C4-2B (cell line): ENCODE results near the gene TMIGD1.

Experiments used
- H3K27ac ChIP-seq: fragments of 450-650 bp; 2 replicates; pipeline ENCODE4 v1.5.1; 2017
- ZFX ChIP-seq: fragments of 450-650 bp; IDR thresholded peaks from 2 replicates; pipeline ENCODE4 v1.6.1; 2017
- TF ChIP-seq, protein P1 (sequence below): fragments of 450-650 bp; conservative IDR thresholded peaks from 2 replicates; pipeline ENCODE4 v1.5.1; 2017; ENCODE audit warnings: mild to moderate bottlenecking

TMIGD1 gene

DNA sequence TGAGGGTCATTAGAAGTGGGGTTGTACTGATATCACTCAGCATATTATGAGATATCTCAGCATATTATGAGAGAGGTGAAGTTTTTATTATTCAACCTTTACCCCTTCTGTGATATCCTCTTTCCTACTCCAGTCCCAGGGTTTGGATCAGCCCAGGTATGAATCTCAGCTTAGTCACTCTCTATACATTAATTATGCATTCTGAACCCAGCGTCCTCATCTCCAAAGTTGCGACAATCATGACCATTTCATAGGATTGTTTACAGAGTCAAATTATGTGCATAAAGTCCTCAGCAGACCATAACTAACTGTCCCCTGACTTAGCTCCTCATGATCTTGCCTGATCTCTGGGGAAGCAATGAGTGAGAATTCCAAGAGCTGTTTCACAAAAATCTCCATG lies 21.6 kb downstream of the TMIGD1 start:
- H3K27ac ChIP-seq: no peak overlapping the region
- no peak for TF ChIP-seq ZFX
- TF ChIP-seq, protein P1, sequence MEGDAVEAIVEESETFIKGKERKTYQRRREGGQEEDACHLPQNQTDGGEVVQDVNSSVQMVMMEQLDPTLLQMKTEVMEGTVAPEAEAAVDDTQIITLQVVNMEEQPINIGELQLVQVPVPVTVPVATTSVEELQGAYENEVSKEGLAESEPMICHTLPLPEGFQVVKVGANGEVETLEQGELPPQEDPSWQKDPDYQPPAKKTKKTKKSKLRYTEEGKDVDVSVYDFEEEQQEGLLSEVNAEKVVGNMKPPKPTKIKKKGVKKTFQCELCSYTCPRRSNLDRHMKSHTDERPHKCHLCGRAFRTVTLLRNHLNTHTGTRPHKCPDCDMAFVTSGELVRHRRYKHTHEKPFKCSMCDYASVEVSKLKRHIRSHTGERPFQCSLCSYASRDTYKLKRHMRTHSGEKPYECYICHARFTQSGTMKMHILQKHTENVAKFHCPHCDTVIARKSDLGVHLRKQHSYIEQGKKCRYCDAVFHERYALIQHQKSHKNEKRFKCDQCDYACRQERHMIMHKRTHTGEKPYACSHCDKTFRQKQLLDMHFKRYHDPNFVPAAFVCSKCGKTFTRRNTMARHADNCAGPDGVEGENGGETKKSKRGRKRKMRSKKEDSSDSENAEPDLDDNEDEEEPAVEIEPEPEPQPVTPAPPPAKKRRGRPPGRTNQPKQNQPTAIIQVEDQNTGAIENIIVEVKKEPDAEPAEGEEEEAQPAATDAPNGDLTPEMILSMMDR: no peak

GRCh38 chr17:30310562-30310961 lies 23.3 kb downstream of the TMIGD1 start:
- H3K27ac ChIP-seq: no peak overlapping the region
- TF ChIP-seq, protein P1: no peak
- TF ChIP-seq ZFX: no peak

- H3K27ac ChIP-seq: no peak overlapping the region
- no peak for TF ChIP-seq ZFX
- TF ChIP-seq, protein P1: no peak
Observed at GRCh38 chr17:30309591-30309990, 24.3 kb downstream of the TMIGD1 start.

DNA sequence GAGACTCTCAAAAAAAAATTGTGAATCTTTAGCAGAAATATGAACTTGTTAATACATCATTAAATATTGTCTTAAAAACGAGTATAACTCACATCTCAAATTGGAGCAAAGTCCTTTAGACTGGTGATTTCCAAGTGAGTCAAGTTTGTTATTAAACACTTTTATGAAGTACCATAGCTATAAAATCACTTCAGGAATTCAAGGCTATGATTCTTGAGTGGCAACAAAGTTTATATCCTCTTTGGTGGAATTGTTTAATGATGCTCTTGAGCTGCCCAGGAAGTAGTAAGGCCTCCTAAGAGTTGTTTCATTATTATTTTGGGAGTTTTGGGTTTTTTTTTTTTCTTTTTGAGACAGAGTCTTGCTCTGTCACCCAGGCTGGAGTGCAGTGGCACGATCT lies 25.5 kb downstream of the TMIGD1 start:
- no peak overlapping the region for H3K27ac ChIP-seq
- TF ChIP-seq, protein P1: no peak
- no peak for TF ChIP-seq ZFX

DNA sequence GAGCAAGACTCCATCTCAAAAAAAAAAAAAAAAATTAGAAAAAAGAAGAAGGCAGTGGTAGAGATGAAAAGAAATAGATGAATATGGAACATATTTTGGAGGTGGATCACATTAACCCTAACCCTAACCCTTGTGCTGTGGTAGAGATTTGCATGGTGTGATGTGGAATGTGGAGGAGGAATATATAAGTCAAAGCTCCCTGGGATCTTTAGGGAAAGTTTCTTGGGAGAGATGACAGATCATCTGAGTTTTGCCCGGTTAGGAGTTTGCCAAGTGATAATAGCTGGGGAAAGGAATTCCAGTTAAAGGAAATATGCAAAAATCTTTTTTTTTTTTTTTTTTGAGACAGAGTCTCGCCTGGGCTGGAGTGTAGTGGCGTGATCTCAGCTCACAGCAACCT lies 29.1 kb downstream of the TMIGD1 start:
- no peak overlapping the region for H3K27ac ChIP-seq
- TF ChIP-seq ZFX: no peak
- TF ChIP-seq, protein P1: no peak

GRCh38 chr17:30302241-30302640 lies 31.6 kb downstream of the TMIGD1 start:
- TF ChIP-seq ZFX: no peak
- TF ChIP-seq, protein P1: no peak

GRCh38 chr17:30300818-30301217 lies 33.0 kb downstream of the TMIGD1 start:
- TF ChIP-seq, protein P1: no peak
- no peak for TF ChIP-seq ZFX
- no peak overlapping the region for H3K27ac ChIP-seq

More at GRCh38 chr17:30302241-30302640, 31.6 kb downstream of the TMIGD1 start:
- H3K27ac ChIP-seq: no peak overlapping the region
